Activated CD4-positive, alpha-beta T cell treated with anti-CD3 and anti-CD28 coated beads for 1 hour (primary cell): ENCODE measurements around the gene CAB39L.

Experiments used
- DNase-seq: peaks from one replicate; pipeline ENCODE4 v3.0.0-alpha.2; 2020

CAB39L gene

DNA sequence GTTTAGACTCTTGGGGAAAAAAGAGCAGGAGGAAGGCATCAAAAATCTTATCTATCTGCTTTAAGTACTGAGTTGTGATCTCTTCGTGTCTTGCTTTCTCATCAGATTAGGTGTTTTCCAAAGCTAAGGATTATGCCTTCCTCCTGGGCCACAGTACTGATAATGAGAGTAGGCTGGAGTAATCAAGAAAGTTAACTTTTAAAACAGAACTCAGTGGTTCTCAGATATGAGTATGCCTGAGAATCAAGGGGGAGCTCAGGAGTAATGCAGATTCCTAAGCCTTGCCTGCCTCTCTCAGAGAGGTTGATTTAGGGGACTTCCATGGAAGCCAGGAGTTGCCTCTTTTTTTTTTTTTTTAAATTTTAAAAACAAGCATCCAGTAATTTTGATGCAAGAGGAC, 172.6 kb downstream of the CAB39L start:
- DNase-seq: no peak

GRCh38 chr13:49265822-49266221, 178.0 kb downstream of the CAB39L start:
- DNase-seq: no peak

DNA sequence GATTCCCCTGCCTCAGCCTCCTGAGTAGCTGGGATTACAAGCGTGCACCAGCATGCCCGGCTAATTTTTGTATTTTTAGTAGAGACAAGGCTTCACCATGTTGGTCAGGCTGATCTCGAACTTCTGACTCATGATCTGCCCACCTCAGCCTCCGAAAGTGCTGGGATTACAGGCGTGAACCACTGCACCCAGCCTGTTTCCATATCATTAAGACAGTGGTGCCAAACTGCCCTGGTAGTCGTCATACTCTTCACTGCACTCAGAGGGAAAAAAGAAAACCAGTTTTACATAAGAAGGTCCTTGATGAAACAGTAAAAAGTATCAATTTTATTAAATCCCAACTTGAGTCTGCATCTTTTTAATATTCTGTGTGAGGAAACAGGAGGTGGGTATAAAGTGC, 181.2 kb downstream of the CAB39L start:
- no peak for DNase-seq

- DNase-seq: no peak
These were observed 184.3 kb downstream of the CAB39L start for GRCh38 chr13:49259586-49259985.
